ENCODE data around the gene TDP2. TPM values are rescaled to one million over a fixed set of nuclear protein-coding genes. Genes with fewer than 3 reads are reported as not detected.
A peak's percentile ranks its signal among the peaks of the same experiment; 100 is the strongest.

Gene TDP2
- total RNA-seq, 1 donor from 2014 or later, result 56.9 TPM

GRCh38 chr6:24694198-24694597, 27.5 kb upstream of the TDP2 start:
- peaks cover 2% of the 10 kb centered on the region for H3K27me3 Mint-ChIP-seq (ENCODE audit: unreplicated experiment)
- peaks cover 4% of the 10 kb centered on the region for H3K9me3 Mint-ChIP-seq (ENCODE audit: unreplicated experiment)
- H3K4me1 Mint-ChIP-seq (ENCODE audit: low read depth, unreplicated experiment), result peaks cover 14% of the 10 kb centered on the region
- DNase-seq, result no peak
- H3K36me3 Mint-ChIP-seq (ENCODE audit: unreplicated experiment), result no peaks in the 10 kb centered on the region
- no peak for TF ChIP-seq CTCF (IDR thresholded peaks at IDR 0.05; ENCODE audit: partially characterized antibody, unreplicated experiment)
- H3K27ac Mint-ChIP-seq (ENCODE audit: unreplicated experiment), result no peak overlapping the region
- no peak overlapping the region for H3K4me3 Mint-ChIP-seq (ENCODE audit: unreplicated experiment)

GRCh38 chr6:24692848-24693592, 26.3 kb upstream of the TDP2 start:
- H3K36me3 Mint-ChIP-seq (ENCODE audit: unreplicated experiment), result no peaks in the 10 kb centered on the region
- no peak for TF ChIP-seq CTCF (IDR thresholded peaks at IDR 0.05; ENCODE audit: partially characterized antibody, unreplicated experiment)
- DNase-seq, result no peak
- peak overlapping the region; percentile 41 for H3K27ac Mint-ChIP-seq (ENCODE audit: unreplicated experiment)
- H3K27me3 Mint-ChIP-seq (ENCODE audit: unreplicated experiment), result peaks cover 2% of the 10 kb centered on the region
- no peak overlapping the region for H3K4me3 Mint-ChIP-seq (ENCODE audit: unreplicated experiment)
- peaks cover 4% of the 10 kb centered on the region for H3K9me3 Mint-ChIP-seq (ENCODE audit: unreplicated experiment)
- peaks cover 14% of the 10 kb centered on the region for H3K4me1 Mint-ChIP-seq (ENCODE audit: low read depth, unreplicated experiment)

GRCh38 chr6:24692415-24692814, 25.7 kb upstream of the TDP2 start:
- no peak for DNase-seq
- TF ChIP-seq CTCF (IDR thresholded peaks at IDR 0.05; ENCODE audit: partially characterized antibody, unreplicated experiment), result no peak
- H3K4me1 Mint-ChIP-seq (ENCODE audit: low read depth, unreplicated experiment), result peaks cover 14% of the 10 kb centered on the region
- peaks cover 2% of the 10 kb centered on the region for H3K27me3 Mint-ChIP-seq (ENCODE audit: unreplicated experiment)
- H3K36me3 Mint-ChIP-seq (ENCODE audit: unreplicated experiment), result no peaks in the 10 kb centered on the region
- no peak overlapping the region for H3K27ac Mint-ChIP-seq (ENCODE audit: unreplicated experiment)
- no peak overlapping the region for H3K4me3 Mint-ChIP-seq (ENCODE audit: unreplicated experiment)
- peaks cover 4% of the 10 kb centered on the region for H3K9me3 Mint-ChIP-seq (ENCODE audit: unreplicated experiment)

GRCh38 chr6:24692003-24692402, 25.3 kb upstream of the TDP2 start:
- TF ChIP-seq CTCF (IDR thresholded peaks at IDR 0.05; ENCODE audit: partially characterized antibody, unreplicated experiment), result no peak
- H3K27ac Mint-ChIP-seq (ENCODE audit: unreplicated experiment), result no peak overlapping the region
- H3K36me3 Mint-ChIP-seq (ENCODE audit: unreplicated experiment), result no peaks in the 10 kb centered on the region
- H3K4me1 Mint-ChIP-seq (ENCODE audit: low read depth, unreplicated experiment), result peaks cover 14% of the 10 kb centered on the region
- peaks cover 4% of the 10 kb centered on the region for H3K9me3 Mint-ChIP-seq (ENCODE audit: unreplicated experiment)
- H3K4me3 Mint-ChIP-seq (ENCODE audit: unreplicated experiment), result peak overlapping the region; percentile 18
- no peak for DNase-seq
- H3K27me3 Mint-ChIP-seq (ENCODE audit: unreplicated experiment), result peaks cover 2% of the 10 kb centered on the region

- H3K4me3 Mint-ChIP-seq (ENCODE audit: unreplicated experiment), result no peak overlapping the region
- peaks cover 4% of the 10 kb centered on the region for H3K9me3 Mint-ChIP-seq (ENCODE audit: unreplicated experiment)
- peaks cover 2% of the 10 kb centered on the region for H3K27me3 Mint-ChIP-seq (ENCODE audit: unreplicated experiment)
Measured at GRCh38 chr6:24691550-24691949, 24.9 kb upstream of the TDP2 start.

More at GRCh38 chr6:24691550-24691949, 24.9 kb upstream of the TDP2 start:
- H3K4me1 Mint-ChIP-seq (ENCODE audit: low read depth, unreplicated experiment), result peaks cover 14% of the 10 kb centered on the region
- no peak overlapping the region for H3K27ac Mint-ChIP-seq (ENCODE audit: unreplicated experiment)
- no peak for TF ChIP-seq CTCF (IDR thresholded peaks at IDR 0.05; ENCODE audit: partially characterized antibody, unreplicated experiment)
- H3K36me3 Mint-ChIP-seq (ENCODE audit: unreplicated experiment), result no peaks in the 10 kb centered on the region
- no peak for DNase-seq

Data from glutamatergic neuron (in vitro differentiated cells).